A549 (cell line): Measurements from ENCODE around the gene MAML3. TPM values are rescaled to one million over a fixed set of nuclear protein-coding genes. Genes with fewer than 3 reads are reported as not detected.

Experiments used
- ATAC-seq, 2 experiments: fragments of 200-7000 bp in 1 of 2; fragments of >200 bp in 1 of 2; cut with Nextera tagmentation in 1 of 2; cut with Tn5 transposase in 1 of 2; 3 replicates each; pipeline versions ENCODE4 v1.8.0 to v1.9.1; 2018 to 2020; ENCODE audit warnings: mild to moderate bottlenecking in 1 of 2, moderate library complexity in 1 of 2
- CTCF ChIA-PET: fragments of 300-600 bp; sonication (Branson Sonifier 250); formaldehyde crosslinking; extraction: SDS; loops from one replicate; lab custom pipeline; 2021; ENCODE audit warnings: antibody characterized with exemption, inconsistent platforms; lab: Yijun Ruan, JAX
- POLR2A ChIA-PET: fragments of 350-600 bp; formaldehyde crosslinking; extraction: SDS; loops from one replicate; lab custom pipeline; 2021; ENCODE audit warnings: antibody characterized with exemption, inconsistent platforms; lab: Yijun Ruan, JAX
- DNase-seq, 2 experiments: peaks; one replicate each; pipeline versions ENCODE4 v3.0.0 to v3.0.0-alpha.2; 2011 to 2016; ENCODE audit warnings: low read depth in 1 of 2, low spot score in 1 of 2
- FAIRE-seq: peaks from 2 replicates; lab custom pipeline; 2011; peaks lifted over from hg19 to GRCh38; lab: Jason Lieb, UNC
- H3K27ac ChIP-seq, 2 experiments: fragments of >200 bp; sonication (Bioruptor Twin); formaldehyde crosslinking; 3 replicates each; pipeline ENCODE4 v1.5.1; 2016 to 2017
- H3K4me1 ChIP-seq: fragments of >200 bp; sonication (Bioruptor Twin); formaldehyde crosslinking; 3 replicates; pipeline ENCODE4 v1.6.1; 2016
- H3K4me2 ChIP-seq: fragments of >200 bp; sonication (Bioruptor Twin); formaldehyde crosslinking; 3 replicates; pipeline ENCODE4 v1.6.1; 2016
- H3K4me3 ChIP-seq: fragments of >200 bp; sonication (Bioruptor Twin); formaldehyde crosslinking; 3 replicates; pipeline ENCODE4 v1.5.1; 2016
- H3K9me3 ChIP-seq: fragments of >200 bp; sonication (Bioruptor Twin); formaldehyde crosslinking; 3 replicates; pipeline ENCODE4 v1.6.1; 2016
- BCL3 ChIP-seq: fragments of >200 bp; sonication (Bioruptor Twin); formaldehyde crosslinking; IDR thresholded peaks from 3 replicates; pipeline ENCODE4 v1.6.1; 2016
- BHLHE40 ChIP-seq: IDR thresholded peaks from 2 replicates; pipeline ENCODE4 v1.6.1; 2012; ENCODE audit warnings: low read depth, low read length, inconsistent platforms
- CBX2 ChIP-seq: fragments of 200-600 bp; sonication (generic); IDR thresholded peaks from 2 replicates; pipeline ENCODE4 v1.6.1; 2016; ENCODE audit warnings: low read depth, mild to moderate bottlenecking, borderline replicate concordance
- CBX8 ChIP-seq: fragments of 200-600 bp; sonication (generic); IDR thresholded peaks from 2 replicates; pipeline ENCODE4 v1.6.1; 2016
- CEBPB ChIP-seq, 2 experiments: fragments of >200 bp in 1 of 2; sonication (Bioruptor Twin) in 1 of 2; formaldehyde crosslinking in 1 of 2; IDR thresholded peaks; 2 replicates each; pipeline ENCODE4 v1.6.1; 2012 to 2016
- CHD4 ChIP-seq: fragments of 200-600 bp; sonication (generic); IDR thresholded peaks from 2 replicates; pipeline ENCODE4 v1.6.1; 2016; ENCODE audit warnings: antibody characterized with exemption, mild to moderate bottlenecking, borderline replicate concordance
- CTCF ChIP-seq: fragments of >200 bp; sonication (Bioruptor Twin); formaldehyde crosslinking; IDR thresholded peaks from 3 replicates; pipeline ENCODE4 v1.5.1; 2016
- E2F6 ChIP-seq: IDR thresholded peaks from 2 replicates; pipeline ENCODE4 v1.6.1; 2012; ENCODE audit warnings: low read depth, borderline replicate concordance
- EHF ChIP-seq: fragments of 250-450 bp; sonication (Bioruptor Pico); IDR thresholded peaks from 2 replicates; pipeline ENCODE4 v1.5.0; 2020; ENCODE audit warnings: mild to moderate bottlenecking
- ELK1 ChIP-seq: fragments of 150-350 bp; IDR thresholded peaks from 2 replicates; pipeline ENCODE4 v1.6.1; 2014; ENCODE audit warnings: low read depth, mild to moderate bottlenecking, low read length
- ESRRA ChIP-seq: fragments of 150-350 bp; IDR thresholded peaks from 2 replicates; pipeline ENCODE4 v1.6.1; 2014; ENCODE audit warnings: mild to moderate bottlenecking, low read length, borderline replicate concordance
- FOSB ChIP-seq: fragments of 250-450 bp; sonication (Bioruptor Pico); IDR thresholded peaks from 2 replicates; pipeline ENCODE4 v1.5.0; 2020; ENCODE audit warnings: mild to moderate bottlenecking, moderate library complexity
- FOSL2 ChIP-seq, 2 experiments: fragments of 450-650 bp in 1 of 2; fragments of >200 bp in 1 of 2; sonication (Bioruptor Twin) in 1 of 2; formaldehyde crosslinking; IDR thresholded peaks; 2 replicates each; pipeline versions ENCODE4 v1.5.0 to v1.6.1; 2016 to 2020; ENCODE audit warnings: mild to moderate bottlenecking in 1 of 2, moderate library complexity in 1 of 2
- FOXS1 ChIP-seq: fragments of 250-450 bp; sonication (Bioruptor Pico); IDR thresholded peaks from 2 replicates; pipeline ENCODE4 v1.5.0; 2020; ENCODE audit warnings: mild to moderate bottlenecking, moderate library complexity
- GATA3 ChIP-seq: IDR thresholded peaks from 2 replicates; pipeline ENCODE4 v1.6.1; 2012; ENCODE audit warnings: borderline replicate concordance
- HES2 ChIP-seq: fragments of >200 bp; sonication (Bioruptor Twin); formaldehyde crosslinking; IDR thresholded peaks from 2 replicates; pipeline ENCODE4 v1.6.1; 2016
- HEYL ChIP-seq: fragments of 250-450 bp; sonication (Bioruptor Pico); IDR thresholded peaks from 2 replicates; pipeline ENCODE4 v1.8.0; 2021; ENCODE audit warnings: mild to moderate bottlenecking, moderate library complexity
- HOXA7 ChIP-seq: fragments of 250-450 bp; sonication (Bioruptor Pico); IDR thresholded peaks from 2 replicates; pipeline ENCODE4 v1.5.0; 2020; ENCODE audit warnings: mild to moderate bottlenecking, moderate library complexity
- MAZ ChIP-seq: fragments of 150-350 bp; IDR thresholded peaks from 2 replicates; pipeline ENCODE4 v1.6.1; 2014; ENCODE audit warnings: antibody characterized with exemption, low read depth, low read length, borderline replicate concordance
- MYC ChIP-seq: IDR thresholded peaks from 2 replicates; pipeline ENCODE4 v1.6.1; 2012; ENCODE audit warnings: mild to moderate bottlenecking, inconsistent platforms, low read length, improper control_type of control experiment, borderline replicate concordance
- NR3C1 ChIP-seq: fragments of >200 bp; sonication (Bioruptor Twin); formaldehyde crosslinking; IDR thresholded peaks from 3 replicates; pipeline ENCODE4 v1.6.1; 2017
- RARB ChIP-seq: fragments of 250-450 bp; sonication (Bioruptor Pico); IDR thresholded peaks from 2 replicates; pipeline ENCODE4 v1.8.0; 2021; ENCODE audit warnings: mild to moderate bottlenecking, moderate library complexity
- RCOR1 ChIP-seq: fragments of 150-350 bp; IDR thresholded peaks from 2 replicates; pipeline ENCODE4 v1.6.1; 2014; ENCODE audit warnings: antibody characterized with exemption, low read length, low read depth
- RNF2 ChIP-seq: fragments of 200-600 bp; sonication (generic); IDR thresholded peaks from 2 replicates; pipeline ENCODE4 v1.6.1; 2016; ENCODE audit warnings: low read depth, mild to moderate bottlenecking, antibody characterized with exemption, moderate library complexity, borderline replicate concordance
- SMC3 ChIP-seq: fragments of >200 bp; sonication (Bioruptor Twin); formaldehyde crosslinking; IDR thresholded peaks from 3 replicates; pipeline ENCODE4 v1.6.1; 2018; ENCODE audit warnings: inconsistent platforms
- USF2 ChIP-seq: fragments of 450-650 bp; IDR thresholded peaks from 2 replicates; pipeline ENCODE4 v1.6.1; 2014; ENCODE audit warnings: antibody characterized with exemption
- ZFP36 ChIP-seq: fragments of 450-650 bp; IDR thresholded peaks from 2 replicates; pipeline ENCODE4 v1.6.1; 2014; ENCODE audit warnings: borderline replicate concordance; ENCODE audit not compliant: partially characterized antibody
- ZNF302 ChIP-seq: fragments of 250-450 bp; sonication (Bioruptor Pico); IDR thresholded peaks from 2 replicates; pipeline ENCODE4 v1.9.0; 2021; ENCODE audit warnings: inconsistent platforms, mild to moderate bottlenecking, moderate library complexity
- WGBS: methylation state at CpG from one replicate; pipeline ENCODE4 v1.1.6; 2017; ENCODE audit errors: missing lambda C conversion rate; 5-methylcytosine and 5-hydroxymethylcytosine counted together
- polyA plus RNA-seq, 4 experiments: library from polyadenylated mRNA; depleted of rRNA in 3 of 4; stranded (reverse); fragments of >200 nt; fragmentation: RNase III in 1 of 4; extraction: RNeasy Plus Mini Kit Qiagen cat#74134 plus additional on column Dnase treatment in 1 of 4; gene quantifications; 2 replicates in 3 of 4; 3 replicates in 1 of 4; pipeline ENCODE4 v1.2.3, GENCODE V29; 2011 to 2017

MAML3 gene
- polyA plus RNA-seq, 2 of the 4 experiments (the other 2 are of a cell fraction): 9.0 to 22.2 TPM

GRCh38 chr4:140176735-140177134 lies 22.8 kb upstream of the MAML3 start:
- Histone ChIP-seq H3K4me2 (no peak overlapping the region), H3K9me3 (no peaks in the 10 kb centered on the region), H3K4me1 (no peaks in the 10 kb centered on the region), H3K4me3 (no peak overlapping the region), H3K27ac (no peak overlapping the region)
- 81% methylated on average over 3 of the region's 3 CpGs for WGBS
- no peak for DNase-seq
- TF ChIP-seq GATA3 (no peak), RCOR1 (no peak), USF2 (no peak), ZFP36 (no peak), CEBPB (IDR thresholded peaks at IDR 0.05) (no peak), FOSL2 (IDR thresholded peaks at IDR 0.05) (no peak), FOSL2 (CRISPR knock-in tag; IDR thresholded peaks at IDR 0.05) (no peak), HEYL (CRISPR knock-in tag) (no peak), HOXA7 (CRISPR knock-in tag) (no peak), ELK1 (no peak), CTCF (no peak), SMC3 (no peak), CHD4 (no peak), ESRRA (no peak), FOXS1 (CRISPR knock-in tag) (no peak), MYC (no peak)
- POLR2A ChIA-PET: no interaction called here
- no peak for ATAC-seq
- FAIRE-seq: no peak
- CTCF ChIA-PET: interaction anchor here (0.7 kb wide), 1 partner anchor 14 kb away, joined by 4 read pairs; no protein-coding TSS in a partner anchor

- DNase-seq: no peak
- POLR2A ChIA-PET: no interaction called here
- Histone ChIP-seq H3K4me1 (no peaks in the 10 kb centered on the region), H3K4me2 (no peak overlapping the region), H3K9me3 (no peaks in the 10 kb centered on the region), H3K27ac (no peak overlapping the region), H3K4me3 (no peak overlapping the region)
- no peak for FAIRE-seq
- WGBS: 72% methylated on average over 2 of the region's 2 CpGs
- ATAC-seq: no peak
- CTCF ChIA-PET: interaction anchor here (1.0 kb wide), 1 partner anchor 18 kb away, joined by 4 read pairs; no protein-coding TSS in a partner anchor
- TF ChIP-seq SMC3: no peak
- TF ChIP-seq EHF: no peak
- no peak for TF ChIP-seq ESRRA
- no peak for TF ChIP-seq HES2
- no peak for TF ChIP-seq BCL3
- TF ChIP-seq NR3C1: no peak
- no peak for TF ChIP-seq BHLHE40
- no peak for TF ChIP-seq E2F6
- no peak for TF ChIP-seq CBX8
- TF ChIP-seq ELK1: no peak
- no peak for TF ChIP-seq RNF2
- TF ChIP-seq FOSB (CRISPR knock-in tag): no peak
- no peak for TF ChIP-seq CBX2
- TF ChIP-seq HEYL (CRISPR knock-in tag): no peak
- TF ChIP-seq MAZ: no peak
- no peak for TF ChIP-seq ZNF302 (CRISPR knock-in tag)
- TF ChIP-seq RARB (CRISPR knock-in tag): no peak
These were observed 20.6 kb upstream of the MAML3 start for GRCh38 chr4:140174543-140174942.
